Measurements from ENCODE around the gene ATP8B1. TPM values are rescaled to one million over a fixed set of nuclear protein-coding genes. Genes with fewer than 3 reads are reported as not detected.

The ATP8B1 gene
- total and polyA plus RNA-seq, 2 of the 4 experiments (the other 2 are of a cell fraction), result 64.3 to 136 TPM

GRCh38 chr18:57655740-57656139, 147.4 kb downstream of the ATP8B1 start:
- intact Hi-C loops (cut with micrococcal nuclease) (no loop called here), in situ Hi-C loops (cut with MboI; ENCODE audit: low sequenced_read_pairs) (no loop called here), dilution Hi-C loops (cut with HindIII; ENCODE audit: low sequenced_read_pairs, unreplicated experiment) (no loop called here)
- no peak overlapping the region for H3K4me3 ChIP-seq (ENCODE audit: insufficient read depth, low read depth, low read length)
- TF ChIP-seq FOS (IDR thresholded peaks at IDR 0.05; ENCODE audit: low read depth, low read length) (no peak), CHD1 (IDR thresholded peaks at IDR 0.05; ENCODE audit: low read depth, low read length) (no peak), RFX5 (IDR thresholded peaks at IDR 0.05; ENCODE audit: low read depth, low read length) (no peak), MXI1 (IDR thresholded peaks at IDR 0.05; ENCODE audit: borderline replicate concordance, low read depth, low read length) (no peak), SMC3 (IDR thresholded peaks at IDR 0.05; ENCODE audit: low read depth, low read length) (no peak)
- no peak overlapping the region for H2BK5ac ChIP-seq (ENCODE audit: low read depth, low read length, poor library complexity, severe bottlenecking)
- DNase-seq (no peak), ATAC-seq (ENCODE audit: low read depth) (no peak)
- no peak overlapping the region for H4K8ac ChIP-seq (ENCODE audit: low read depth in 2 of 2, low read length in 2 of 2)
- H3K36me3 ChIP-seq (ENCODE audit: control insufficient read depth, insufficient read depth, low read length), result peaks cover 32% of the 10 kb centered on the region
- H3K4me2 ChIP-seq (ENCODE audit: low read depth, low read length), result no peak overlapping the region
- H3K4ac ChIP-seq (ENCODE audit: low read depth, low read length), result no peak overlapping the region
- H3K79me1 ChIP-seq (ENCODE audit: low read depth in 1 of 2, low read length in 2 of 2), result peaks cover 40 to 64% of the 10 kb centered on the region in 2 experiments
- H2AK5ac ChIP-seq (ENCODE audit: low read depth, low read length), result no peak overlapping the region
- no peak overlapping the region for H3K56ac ChIP-seq (ENCODE audit: extremely low read depth, insufficient read depth, low read length)
- H3K23ac ChIP-seq (ENCODE audit: low read depth, low read length), result no peak overlapping the region
- no TSS peak for BruUV-seq (replicated peaks)
- CTCF ChIA-PET, result no interaction called here
- H4K5ac ChIP-seq (ENCODE audit: low read depth, low read length), result no peak overlapping the region
- H2AK9ac ChIP-seq (replicated peaks; ENCODE audit: low read depth, low read length, poor library complexity), result no peak overlapping the region
- POLR2A ChIA-PET (ENCODE audit: unreplicated experiment), result no interaction called here
- no peak overlapping the region for H2BK15ac ChIP-seq (ENCODE audit: low read depth, low read length)
- no peak overlapping the region for H2AFZ ChIP-seq (replicated peaks; ENCODE audit: low read length, poor library complexity)
- H3K27me3 ChIP-seq (ENCODE audit: control insufficient read depth, insufficient read depth, low read length), result no peaks in the 10 kb centered on the region
- no peak overlapping the region for H3K9ac ChIP-seq (ENCODE audit: low read depth, low read length)
- peaks cover 3% of the 10 kb centered on the region; the same call in 1 of the 2 replicates for H3K4me1 ChIP-seq (ENCODE audit: control insufficient read depth, insufficient read depth, low read length)
- H3K14ac ChIP-seq (replicated peaks; ENCODE audit: low read depth, low read length), result no peak overlapping the region
- no peak overlapping the region for H3K27ac ChIP-seq (ENCODE audit: insufficient read depth, low read length)
- no peak overlapping the region for H2BK20ac ChIP-seq (ENCODE audit: low read depth, low read length)
- H2BK120ac ChIP-seq (ENCODE audit: low read depth, low read length), result no peak overlapping the region
- peaks cover 18% of the 10 kb centered on the region for H3K9me1 ChIP-seq (ENCODE audit: insufficient read depth, low read length)
- no peak overlapping the region for H4K91ac ChIP-seq (ENCODE audit: insufficient read depth, low read depth, low read length)
- no peak overlapping the region for H3K18ac ChIP-seq (ENCODE audit: low read depth, low read length)
- peaks cover 7% of the 10 kb centered on the region; the same call in 1 of the 2 replicates for H4K20me1 ChIP-seq (ENCODE audit: insufficient read depth, low read length)
- H3K9me3 ChIP-seq (ENCODE audit: control insufficient read depth, insufficient read depth, low read length), result peaks cover 8% of the 10 kb centered on the region
- no CpG with 5 or more reads among the region's 2 CpGs for WGBS, 2 experiments (ENCODE audit: extremely low coverage in 2 of 2, insufficient read length in 1 of 2)
